Parathyroid adenoma (tissue), 2 donors: ENCODE data around the gene DEF6.

Experiments used
- H2AFZ ChIP-seq: fragments of 300-600 bp; sonication (generic); one replicate; pipeline ENCODE4 v1.7.0; 2017; ENCODE audit warnings: antibody characterized with exemption, mild to moderate bottlenecking
- H3K27ac ChIP-seq: fragments of 300-600 bp; sonication (generic); one replicate; pipeline ENCODE4 v1.7.0; 2017
- H3K27me3 ChIP-seq: fragments of 300-600 bp; sonication (generic); one replicate; pipeline ENCODE4 v1.7.0; 2017; ENCODE audit warnings: low read length; ENCODE audit not compliant: control insufficient read depth, insufficient read depth
- H3K36me3 ChIP-seq: fragments of 300-600 bp; sonication (generic); one replicate; pipeline ENCODE4 v1.7.0; 2017; ENCODE audit warnings: low read length; ENCODE audit not compliant: control insufficient read depth, insufficient read depth
- H3K4me1 ChIP-seq: fragments of 300-600 bp; sonication (generic); one replicate; pipeline ENCODE4 v1.7.0; 2017; ENCODE audit warnings: control low read depth
- H3K4me2 ChIP-seq: fragments of 300-600 bp; sonication (generic); one replicate; pipeline ENCODE4 v1.7.0; 2017; ENCODE audit warnings: low read length
- H3K4me3 ChIP-seq: fragments of 300-600 bp; sonication (generic); one replicate; pipeline ENCODE4 v1.7.0; 2017; ENCODE audit warnings: low read depth, low read length
- H3K79me2 ChIP-seq: fragments of 300-600 bp; sonication (generic); one replicate; pipeline ENCODE4 v1.7.0; 2017; ENCODE audit warnings: control low read depth
- H3K9ac ChIP-seq: fragments of 300-600 bp; sonication (generic); one replicate; pipeline ENCODE4 v1.7.0; 2017; ENCODE audit warnings: mild to moderate bottlenecking
- H3K9me3 ChIP-seq: fragments of 300-600 bp; sonication (generic); one replicate; pipeline ENCODE4 v1.7.0; 2017; ENCODE audit warnings: low read length; ENCODE audit not compliant: control insufficient read depth
- CTCF ChIP-seq: fragments of 300-600 bp; sonication (generic); IDR thresholded peaks from one replicate; pipeline ENCODE4 v1.7.0; 2017; ENCODE audit warnings: antibody characterized with exemption, mild to moderate bottlenecking
- donor health status: primary hyperparathyroidism.

Gene DEF6

GRCh38 chr6:35341557-35341956, 43.9 kb downstream of the DEF6 start:
- Histone ChIP-seq H3K27me3 (no peaks in the 10 kb centered on the region), H3K9me3 (no peaks in the 10 kb centered on the region), H3K4me2 (no peak overlapping the region), H3K79me2 (peaks cover 5% of the 10 kb centered on the region), H3K36me3 (no peaks in the 10 kb centered on the region), H3K4me1 (peaks cover 23% of the 10 kb centered on the region), H3K27ac (no peak overlapping the region), H3K9ac (no peak overlapping the region), H2AFZ (peak overlapping the region; percentile 68), H3K4me3 (no peak overlapping the region)
- TF ChIP-seq CTCF = no peak

GRCh38 chr6:35342258-35343091, 44.9 kb downstream of the DEF6 start, which contains the start of gene PPARD:
PPARD (plus strand) TSS chr6:35342558; CDS start chr6:35411088, 68,530 bp downstream.
- peaks cover 30% of the 10 kb centered on the region for H3K4me1 ChIP-seq
- H3K4me2 ChIP-seq = peak within 1 kb of the TSS; percentile 84
- peaks cover 10% of the 10 kb centered on the region for H3K79me2 ChIP-seq
- peak within 1 kb of the TSS; percentile 64 for H3K27ac ChIP-seq
- no peaks in the 10 kb centered on the region for H3K27me3 ChIP-seq
- peak within 1 kb of the TSS; percentile 66 for H3K4me3 ChIP-seq
- H2AFZ ChIP-seq = peak within 1 kb of the TSS; percentile 68
- peak within 1 kb of the TSS; percentile 16 for H3K9ac ChIP-seq
- no peaks in the 10 kb centered on the region for H3K36me3 ChIP-seq
- TF ChIP-seq CTCF = peak; percentile 100
- H3K9me3 ChIP-seq = no peaks in the 10 kb centered on the region

- peaks cover 30% of the 10 kb centered on the region for H3K4me1 ChIP-seq
- TF ChIP-seq CTCF = no peak
- peak overlapping the region; percentile 66 for H3K4me3 ChIP-seq
- no peaks in the 10 kb centered on the region for H3K27me3 ChIP-seq
- peak overlapping the region; percentile 64 for H3K27ac ChIP-seq
- peak overlapping the region; percentile 68 for H2AFZ ChIP-seq
- H3K79me2 ChIP-seq = peaks cover 14% of the 10 kb centered on the region
- H3K9me3 ChIP-seq = no peaks in the 10 kb centered on the region
- peak overlapping the region; percentile 16 for H3K9ac ChIP-seq
- H3K4me2 ChIP-seq = peak overlapping the region; percentile 84
- no peaks in the 10 kb centered on the region for H3K36me3 ChIP-seq
Measured at GRCh38 chr6:35343092-35343834, 45.6 kb downstream of the DEF6 start.

- Histone ChIP-seq H2AFZ (no peak overlapping the region), H3K4me1 (peaks cover 30% of the 10 kb centered on the region), H3K4me2 (peak overlapping the region; percentile 84), H3K79me2 (peaks cover 18% of the 10 kb centered on the region), H3K9me3 (no peaks in the 10 kb centered on the region), H3K9ac (no peak overlapping the region), H3K36me3 (no peaks in the 10 kb centered on the region), H3K27me3 (no peaks in the 10 kb centered on the region), H3K4me3 (peak overlapping the region; percentile 31), H3K27ac (peak overlapping the region; percentile 64)
- no peak for TF ChIP-seq CTCF
Measured at GRCh38 chr6:35343835-35344550, 46.4 kb downstream of the DEF6 start.
